ENCODE measurements around the gene PPARD.

The PPARD gene

DNA sequence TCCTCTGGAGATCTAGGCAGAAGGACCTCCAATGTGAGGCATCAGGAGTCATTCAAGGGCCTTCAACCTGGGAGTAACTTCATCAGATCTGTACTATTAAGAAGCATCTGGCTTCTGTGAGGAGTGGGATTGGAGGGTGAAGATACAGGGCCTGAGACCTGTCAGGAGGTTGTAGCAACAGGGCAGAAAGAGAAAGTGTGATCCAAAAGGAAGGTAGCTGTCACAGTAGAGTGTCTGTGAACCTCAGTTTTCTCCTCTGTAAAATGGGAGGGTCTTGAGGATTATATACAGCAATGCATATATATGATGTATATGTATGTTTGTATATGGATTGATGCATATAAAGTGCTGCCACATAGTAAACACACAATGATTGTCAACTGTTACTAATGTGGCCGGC is 123.3 kb downstream of the PPARD start:
- DNase-seq (ENCODE audit: low spot score): no peak
- TF ChIP-seq, protein P1, sequence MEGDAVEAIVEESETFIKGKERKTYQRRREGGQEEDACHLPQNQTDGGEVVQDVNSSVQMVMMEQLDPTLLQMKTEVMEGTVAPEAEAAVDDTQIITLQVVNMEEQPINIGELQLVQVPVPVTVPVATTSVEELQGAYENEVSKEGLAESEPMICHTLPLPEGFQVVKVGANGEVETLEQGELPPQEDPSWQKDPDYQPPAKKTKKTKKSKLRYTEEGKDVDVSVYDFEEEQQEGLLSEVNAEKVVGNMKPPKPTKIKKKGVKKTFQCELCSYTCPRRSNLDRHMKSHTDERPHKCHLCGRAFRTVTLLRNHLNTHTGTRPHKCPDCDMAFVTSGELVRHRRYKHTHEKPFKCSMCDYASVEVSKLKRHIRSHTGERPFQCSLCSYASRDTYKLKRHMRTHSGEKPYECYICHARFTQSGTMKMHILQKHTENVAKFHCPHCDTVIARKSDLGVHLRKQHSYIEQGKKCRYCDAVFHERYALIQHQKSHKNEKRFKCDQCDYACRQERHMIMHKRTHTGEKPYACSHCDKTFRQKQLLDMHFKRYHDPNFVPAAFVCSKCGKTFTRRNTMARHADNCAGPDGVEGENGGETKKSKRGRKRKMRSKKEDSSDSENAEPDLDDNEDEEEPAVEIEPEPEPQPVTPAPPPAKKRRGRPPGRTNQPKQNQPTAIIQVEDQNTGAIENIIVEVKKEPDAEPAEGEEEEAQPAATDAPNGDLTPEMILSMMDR (IDR thresholded peaks at IDR 0.05; ENCODE audit: extremely low read depth, insufficient read depth, missing control alignments): no peak
- in situ Hi-C loops (cut with MboI; ENCODE audit: low pct_unique_long_range_greater_than_20kb, low sequenced_read_pairs, unreplicated experiment): no loop called here

DNA sequence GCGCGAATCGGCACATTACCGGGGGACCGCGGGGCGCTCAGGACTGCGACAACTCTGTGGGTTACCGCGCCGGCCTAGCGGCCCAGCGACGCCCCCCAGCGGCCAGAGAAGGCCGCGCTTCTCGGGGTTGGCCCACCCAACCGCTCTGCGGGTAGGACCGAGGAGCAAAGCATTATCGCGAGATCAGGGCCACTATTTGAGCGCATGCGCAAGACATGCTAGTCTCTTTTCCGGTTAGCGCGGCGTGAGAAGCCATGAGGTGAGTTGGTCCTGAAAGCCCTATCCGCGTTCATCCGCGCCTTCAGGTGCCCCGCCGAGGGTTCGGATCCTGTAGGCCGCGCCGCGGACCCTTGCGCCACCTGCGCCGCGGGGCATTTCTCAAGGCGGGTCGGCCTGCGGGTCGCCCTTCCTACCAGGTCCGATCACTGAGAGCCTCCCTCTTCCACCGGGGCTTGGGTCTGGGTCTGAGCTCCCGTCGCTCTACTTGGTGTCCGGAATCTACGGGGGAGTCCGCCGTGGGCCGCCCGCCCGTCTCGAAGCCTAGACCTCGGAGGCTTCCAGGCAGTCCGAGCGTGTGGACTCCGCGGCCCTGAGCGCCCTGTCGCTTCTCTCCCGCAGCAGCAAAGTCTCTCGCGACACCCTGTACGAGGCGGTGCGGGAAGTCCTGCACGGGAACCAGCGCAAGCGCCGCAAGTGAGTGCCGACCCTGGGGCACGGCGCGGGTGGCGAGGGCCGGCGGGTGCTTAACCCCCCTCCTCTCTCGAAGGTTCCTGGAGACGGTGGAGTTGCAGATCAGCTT is 126.0 kb downstream of the PPARD start, which contains the start of gene RPL10A:
TSS of gene RPL10A (plus strand) at position 221 of the 799 bp plus-strand sequence. CDS start at position 255, 34 bp downstream.
- TF ChIP-seq, protein P1 (IDR thresholded peaks at IDR 0.05; ENCODE audit: extremely low read depth, insufficient read depth, missing control alignments): peak; percentile 97
- in situ Hi-C loops (cut with MboI; ENCODE audit: low pct_unique_long_range_greater_than_20kb, low sequenced_read_pairs, unreplicated experiment): no loop called here
- peak; percentile 97 for DNase-seq (ENCODE audit: low spot score)

DNA sequence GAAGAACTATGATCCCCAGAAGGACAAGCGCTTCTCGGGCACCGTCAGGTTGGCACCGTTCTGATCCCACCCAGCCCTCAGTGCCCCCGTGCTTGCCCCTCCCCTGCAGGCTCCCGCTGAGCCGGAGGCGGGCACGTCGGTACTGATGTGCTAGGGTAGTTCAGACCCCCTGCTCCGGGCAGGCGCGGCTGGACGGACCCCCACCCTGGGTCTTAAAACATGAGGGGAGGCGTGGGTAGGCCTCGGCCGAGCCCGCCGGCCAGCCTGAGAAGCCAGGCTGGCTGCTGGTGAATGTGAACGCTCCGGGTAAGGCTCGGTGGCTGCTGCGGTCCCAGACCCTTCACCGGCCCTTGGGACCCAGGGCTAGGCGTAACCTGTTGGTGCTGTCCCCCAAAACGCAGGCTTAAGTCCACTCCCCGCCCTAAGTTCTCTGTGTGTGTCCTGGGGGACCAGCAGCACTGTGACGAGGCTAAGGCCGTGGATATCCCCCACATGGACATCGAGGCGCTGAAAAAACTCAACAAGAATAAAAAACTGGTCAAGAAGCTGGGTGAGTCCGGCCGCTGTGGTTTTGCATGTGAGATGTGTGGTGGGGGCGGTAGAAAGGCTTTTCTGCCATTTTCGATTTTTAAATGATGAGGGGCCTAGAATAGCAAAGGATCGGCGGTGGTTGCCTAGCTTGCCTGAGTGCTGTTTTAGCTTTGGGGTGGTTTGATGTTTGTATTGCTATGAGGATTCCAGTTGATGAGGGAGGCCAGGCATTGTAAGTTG is 126.8 kb downstream of the PPARD start:
- in situ Hi-C loops (cut with MboI; ENCODE audit: low pct_unique_long_range_greater_than_20kb, low sequenced_read_pairs, unreplicated experiment): no loop called here
- TF ChIP-seq, protein P1 (IDR thresholded peaks at IDR 0.05; ENCODE audit: extremely low read depth, insufficient read depth, missing control alignments): no peak
- no peak for DNase-seq (ENCODE audit: low spot score)

DNA sequence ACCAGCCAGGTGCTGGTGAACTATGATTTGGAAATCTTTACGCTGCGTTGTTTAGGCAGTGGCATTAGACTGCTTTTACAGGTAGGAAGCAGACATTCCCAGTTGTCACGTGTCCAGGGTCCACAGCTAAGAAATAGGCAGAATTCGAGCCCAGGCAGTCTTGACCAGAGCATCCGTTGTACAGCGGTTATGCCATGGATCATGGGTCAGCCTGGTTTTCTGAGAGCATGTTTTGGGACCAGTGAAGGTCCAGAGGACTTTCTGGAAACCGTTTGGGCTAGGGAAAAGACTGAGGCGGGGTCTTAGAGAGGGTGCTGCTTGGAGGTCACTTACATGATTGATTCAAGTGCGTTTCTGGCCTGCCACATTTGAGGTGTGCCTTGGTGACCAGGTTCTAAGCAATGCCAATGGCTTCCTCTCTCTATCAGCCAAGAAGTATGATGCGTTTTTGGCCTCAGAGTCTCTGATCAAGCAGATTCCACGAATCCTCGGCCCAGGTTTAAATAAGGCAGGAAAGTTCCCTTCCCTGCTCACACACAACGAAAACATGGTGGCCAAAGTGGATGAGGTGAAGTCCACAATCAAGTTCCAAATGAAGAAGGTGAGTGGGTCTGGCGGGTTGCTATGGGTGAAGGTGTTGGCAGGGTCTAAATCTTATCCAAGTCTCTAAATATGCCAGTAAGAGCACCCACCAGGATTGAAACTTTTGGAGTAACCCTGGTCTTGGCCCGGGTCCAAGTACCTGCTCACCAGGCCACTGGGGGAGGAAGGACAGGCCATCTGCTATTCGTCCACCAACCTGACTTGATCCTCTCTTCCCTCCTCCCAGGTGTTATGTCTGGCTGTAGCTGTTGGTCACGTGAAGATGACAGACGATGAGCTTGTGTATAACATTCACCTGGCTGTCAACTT is 127.6 kb downstream of the PPARD start:
- DNase-seq (ENCODE audit: low spot score): no peak
- TF ChIP-seq, protein P1 (IDR thresholded peaks at IDR 0.05; ENCODE audit: extremely low read depth, insufficient read depth, missing control alignments): no peak
- in situ Hi-C loops (cut with MboI; ENCODE audit: low pct_unique_long_range_greater_than_20kb, low sequenced_read_pairs, unreplicated experiment): no loop called here

DNA sequence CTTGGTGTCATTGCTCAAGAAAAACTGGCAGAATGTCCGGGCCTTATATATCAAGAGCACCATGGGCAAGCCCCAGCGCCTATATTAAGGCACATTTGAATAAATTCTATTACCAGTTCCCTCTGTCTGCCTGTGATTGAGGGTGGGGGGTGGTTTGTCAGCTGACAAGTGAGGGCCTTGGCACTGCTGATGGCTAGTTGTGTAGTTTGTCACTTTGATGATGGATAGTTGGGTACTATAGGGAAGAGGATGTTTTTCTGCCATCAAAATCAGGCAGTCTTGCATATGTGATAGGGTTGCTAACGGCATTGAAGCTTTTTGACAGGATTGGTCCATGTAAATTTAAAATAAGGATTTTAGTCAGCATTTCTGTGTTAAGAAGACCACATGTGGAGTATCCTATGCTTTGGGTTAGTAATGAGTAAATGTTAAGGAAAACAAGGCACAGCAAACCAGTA is 128.3 kb downstream of the PPARD start:
- DNase-seq (ENCODE audit: low spot score): no peak
- TF ChIP-seq, protein P1 (IDR thresholded peaks at IDR 0.05; ENCODE audit: extremely low read depth, insufficient read depth, missing control alignments): no peak
- in situ Hi-C loops (cut with MboI; ENCODE audit: low pct_unique_long_range_greater_than_20kb, low sequenced_read_pairs, unreplicated experiment): no loop called here

DNA sequence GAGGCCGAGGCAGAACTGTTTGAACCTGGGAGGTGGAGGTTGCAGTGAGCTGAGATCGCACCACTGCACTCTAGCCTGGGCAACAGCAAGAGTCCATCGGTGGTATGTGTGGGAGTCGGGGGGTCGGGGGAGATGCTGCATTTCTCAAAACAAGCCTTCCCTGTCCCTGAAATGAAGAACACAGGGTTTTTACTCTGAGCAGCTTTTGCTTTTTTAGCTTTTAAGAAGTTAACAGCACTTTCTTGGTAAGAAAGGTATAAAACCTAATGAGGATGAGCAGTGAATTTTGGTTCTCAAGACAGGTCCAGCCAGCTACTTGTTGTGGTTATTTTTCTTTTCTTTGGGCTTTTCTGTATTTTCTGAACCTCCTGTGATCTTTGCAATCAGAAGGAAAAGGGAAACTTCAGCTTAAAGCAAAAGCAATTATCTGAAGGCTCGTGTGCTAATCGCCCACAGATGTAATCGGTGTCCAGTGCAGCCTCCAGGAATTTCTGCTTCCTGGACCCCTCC is 129.5 kb downstream of the PPARD start:
- in situ Hi-C loops (cut with MboI; ENCODE audit: low pct_unique_long_range_greater_than_20kb, low sequenced_read_pairs, unreplicated experiment): no loop called here
- no peak for DNase-seq (ENCODE audit: low spot score)

More for the DNA sequence above, 129.5 kb downstream of the PPARD start:
- TF ChIP-seq, protein P1 (IDR thresholded peaks at IDR 0.05; ENCODE audit: extremely low read depth, insufficient read depth, missing control alignments): no peak
